IgD-negative memory B cell (primary cell): ENCODE results near the gene SMAD3. TPM values are rescaled to one million over a fixed set of nuclear protein-coding genes. Genes with fewer than 3 reads are reported as not detected.

Source experiments
- H3K27ac Mint-ChIP-seq, 3 donors: one replicate each; pipeline ENCODE4 v1.8.0; 2020 to 2022; ENCODE audit warnings: mild to moderate bottlenecking in 3 of 3, mixed read lengths in 3 of 3, moderate library complexity in 1 of 3
- H3K27me3 Mint-ChIP-seq: one replicate; pipeline ENCODE4 v1.8.0; 2021; ENCODE audit warnings: mixed read lengths
- H3K36me3 Mint-ChIP-seq: one replicate; pipeline ENCODE4 v1.8.0; 2020; ENCODE audit warnings: mild to moderate bottlenecking, mixed read lengths
- H3K4me1 Mint-ChIP-seq, 3 donors: one replicate each; pipeline ENCODE4 v1.8.0; 2020 to 2022; ENCODE audit warnings: mixed read lengths in 3 of 3, mild to moderate bottlenecking in 1 of 3
- H3K4me3 Mint-ChIP-seq, 4 donors: one replicate each; pipeline ENCODE4 v1.8.0; 2020 to 2022; ENCODE audit warnings: mild to moderate bottlenecking in 4 of 4, mixed read lengths in 4 of 4, moderate library complexity in 3 of 4
- H3K9me3 Mint-ChIP-seq, 3 donors: one replicate each; pipeline ENCODE4 v1.8.0; 2020 to 2021; ENCODE audit warnings: mixed read lengths in 3 of 3, mild to moderate bottlenecking in 1 of 3
- polyA plus RNA-seq: library from polyadenylated mRNA; unstranded; fragments of 300-500 nt; fragmentation: Illumina TruSeq; gene quantifications from one replicate; pipeline ENCODE4 v1.2.3, GENCODE V29; 2021

Gene SMAD3
- polyA plus RNA-seq, 1 donor from 2014 or later = 32.4 TPM

DNA sequence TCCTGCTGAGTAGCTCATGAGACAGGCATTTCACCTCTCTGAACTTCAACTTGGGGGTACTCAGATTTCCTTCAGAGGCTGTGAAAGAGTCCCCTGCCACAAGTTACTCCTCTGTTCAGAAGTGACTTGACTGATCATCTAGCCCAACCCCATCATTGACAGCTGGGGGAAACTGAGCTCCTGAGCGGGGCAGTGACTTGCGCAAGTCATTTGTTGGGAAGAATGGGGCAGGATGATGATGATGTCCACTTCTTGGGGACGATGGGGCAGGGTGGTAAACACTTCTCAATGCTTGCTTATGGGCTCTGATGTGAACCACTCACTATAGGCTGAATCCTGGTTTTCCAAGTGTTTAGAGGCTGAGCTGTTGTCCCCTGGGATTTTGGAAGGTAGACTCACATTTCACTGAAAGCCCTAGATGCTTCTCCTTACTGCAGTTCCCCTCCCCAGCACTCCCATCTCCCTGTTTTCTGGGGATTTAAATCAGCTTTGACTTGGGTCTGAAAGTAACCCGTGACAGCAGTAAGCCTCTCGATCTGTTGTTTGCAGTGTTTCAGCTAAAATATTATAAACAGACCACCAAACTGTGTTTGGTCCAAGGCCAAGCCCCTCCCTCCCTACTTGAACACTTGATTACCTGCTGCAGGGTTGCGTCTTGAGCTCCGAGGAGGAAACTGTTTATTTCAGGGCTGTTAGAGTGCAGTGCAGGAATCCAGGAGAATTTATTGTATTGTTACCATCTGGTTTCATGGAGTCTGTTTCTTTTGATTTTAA, 25.1 kb downstream of the SMAD3 start:
- Mint-ChIP-seq H3K9me3 (no peaks in the 10 kb centered on the region), H3K36me3 (peaks cover 1% of the 10 kb centered on the region), H3K4me3 (peak overlapping the region; percentile 55 to 92 (median 87)), H3K27me3 (peaks cover 3% of the 10 kb centered on the region), H3K27ac (peak overlapping the region; percentile 89 to 90 (median 90)), H3K4me1 (peaks cover 64 to 94% (median 79%) of the 10 kb centered on the region in 3 donors)

DNA sequence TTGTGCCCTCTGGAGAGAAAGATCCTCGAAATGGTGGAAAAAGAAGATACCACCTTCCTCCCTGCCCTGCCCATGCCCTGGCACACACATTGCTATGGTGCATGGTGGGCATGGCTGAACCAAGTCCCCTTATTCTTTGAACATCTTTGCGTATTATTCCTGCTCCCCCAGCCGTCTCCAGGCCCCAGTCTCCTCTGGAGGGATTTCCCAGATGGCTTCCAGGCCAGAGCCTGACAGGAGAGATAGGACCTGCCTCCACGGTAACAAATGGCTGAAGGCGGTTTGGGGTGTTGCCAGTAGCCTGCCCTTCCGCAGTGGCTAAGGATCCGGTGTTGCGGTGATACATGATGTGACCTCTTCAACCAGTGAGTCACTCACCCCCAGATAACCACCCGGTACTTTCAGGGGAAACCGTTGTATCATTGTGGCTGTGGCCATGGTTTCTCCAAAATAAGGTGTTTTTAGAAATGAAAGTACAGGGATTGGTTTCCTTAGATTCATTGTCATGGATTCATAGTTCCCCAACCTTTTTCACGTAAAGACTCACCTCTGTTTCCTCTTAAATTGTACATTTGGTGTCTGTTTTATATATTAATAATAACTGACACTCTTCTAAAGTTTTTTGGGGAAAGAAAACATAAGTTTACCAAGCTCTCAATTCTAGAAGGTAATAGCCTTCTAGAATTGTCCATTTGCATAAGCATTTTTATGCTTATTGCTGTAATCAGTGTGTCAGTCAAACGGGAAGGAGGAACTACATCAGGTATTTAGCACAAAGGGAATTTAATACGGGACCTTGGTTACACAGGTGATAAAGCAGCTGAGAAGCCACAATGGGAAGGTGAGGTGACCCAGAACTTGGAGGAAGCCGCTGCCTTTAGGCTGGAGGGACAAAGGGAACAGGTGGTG, 25.9 kb downstream of the SMAD3 start:
- H3K9me3 Mint-ChIP-seq = no peaks in the 10 kb centered on the region
- H3K36me3 Mint-ChIP-seq = peaks cover 1% of the 10 kb centered on the region
- H3K4me1 Mint-ChIP-seq = peaks cover 58 to 94% (median 75%) of the 10 kb centered on the region in 3 donors
- peak overlapping the region; percentile 89 to 90 (median 90) for H3K27ac Mint-ChIP-seq
- H3K4me3 Mint-ChIP-seq = peak overlapping the region; percentile 55 to 92 (median 87)
- peaks cover 3% of the 10 kb centered on the region for H3K27me3 Mint-ChIP-seq

DNA sequence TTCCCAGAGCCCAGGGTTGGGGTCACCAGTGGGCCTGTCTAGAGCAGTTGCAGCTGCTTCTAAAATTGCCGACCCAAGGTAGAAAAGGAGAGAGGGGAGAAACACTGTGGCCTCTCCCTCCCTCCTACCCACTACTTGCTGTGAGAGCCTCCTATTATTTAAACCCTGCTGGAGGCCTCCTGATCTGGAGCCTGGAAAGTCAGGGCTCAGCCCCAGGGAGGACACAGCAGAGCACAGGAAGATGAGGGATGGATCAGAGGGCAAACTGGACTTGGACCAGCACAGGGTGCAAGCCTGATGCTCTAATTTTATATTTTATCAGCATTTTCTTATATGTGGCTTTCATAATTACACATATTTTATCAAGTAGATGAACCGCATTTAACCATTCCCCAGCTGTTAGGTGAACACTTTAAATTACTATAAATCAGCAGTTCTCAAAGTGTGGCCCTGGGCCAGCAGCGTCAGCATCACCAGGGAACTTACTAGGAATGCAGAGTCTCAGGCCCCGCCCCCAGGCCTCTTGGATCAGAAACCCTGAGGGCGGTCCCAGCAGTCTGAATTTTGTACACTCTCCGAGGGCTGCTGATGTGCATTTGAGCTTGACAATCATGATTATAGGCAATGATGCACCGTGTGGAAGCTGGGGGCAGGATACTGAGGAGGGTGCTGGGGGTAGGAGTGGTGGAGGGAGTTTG, 26.7 kb downstream of the SMAD3 start:
- H3K4me3 Mint-ChIP-seq = peak overlapping the region in 3 of 4 donors; percentile 88 to 93 (median 92)
- H3K9me3 Mint-ChIP-seq = no peaks in the 10 kb centered on the region
- H3K27me3 Mint-ChIP-seq = peaks cover 3% of the 10 kb centered on the region

DNA sequence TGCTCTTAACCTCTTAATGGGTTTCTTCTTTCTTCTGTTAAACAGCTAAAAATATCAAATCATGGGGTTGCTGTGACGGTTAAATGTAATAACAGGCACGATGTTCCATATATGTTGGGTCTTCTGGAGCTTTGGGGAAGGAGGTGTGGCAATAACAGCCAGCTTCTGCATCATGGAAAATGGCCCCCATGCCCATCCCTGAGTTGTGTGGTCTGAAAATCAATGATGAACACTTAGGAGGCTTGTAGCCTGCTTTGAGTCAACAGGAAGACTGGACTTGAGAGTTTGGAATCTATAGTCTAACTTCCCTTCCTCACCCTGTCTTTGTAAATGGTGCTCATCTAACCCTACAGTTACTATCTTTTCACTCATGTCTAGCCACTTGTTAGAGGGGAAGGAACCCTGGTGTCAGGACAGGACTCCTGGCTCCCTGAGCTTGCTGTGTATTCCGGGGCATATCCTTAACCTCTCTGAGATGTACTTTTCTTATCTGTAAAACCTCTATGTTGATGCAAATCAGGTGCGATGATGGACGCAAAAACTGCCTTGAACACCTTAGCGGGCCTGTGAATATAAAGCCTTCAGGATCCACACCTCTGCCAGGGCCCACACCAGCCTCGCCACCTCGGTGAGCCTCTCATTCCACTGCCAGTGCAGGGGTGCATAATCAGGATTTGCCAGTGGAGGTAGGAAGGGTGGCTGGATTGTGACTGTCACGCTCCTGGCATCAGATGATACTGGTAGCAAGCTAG, 27.5 kb downstream of the SMAD3 start:
- H3K27me3 Mint-ChIP-seq = peaks cover 3% of the 10 kb centered on the region
- no peaks in the 10 kb centered on the region for H3K9me3 Mint-ChIP-seq

More for the DNA sequence above, 26.7 kb downstream of the SMAD3 start:
- peaks cover 52 to 92% (median 75%) of the 10 kb centered on the region in 3 donors for H3K4me1 Mint-ChIP-seq
- H3K36me3 Mint-ChIP-seq = peaks cover 1% of the 10 kb centered on the region
- peak overlapping the region; percentile 89 to 99 (median 90) for H3K27ac Mint-ChIP-seq

DNA sequence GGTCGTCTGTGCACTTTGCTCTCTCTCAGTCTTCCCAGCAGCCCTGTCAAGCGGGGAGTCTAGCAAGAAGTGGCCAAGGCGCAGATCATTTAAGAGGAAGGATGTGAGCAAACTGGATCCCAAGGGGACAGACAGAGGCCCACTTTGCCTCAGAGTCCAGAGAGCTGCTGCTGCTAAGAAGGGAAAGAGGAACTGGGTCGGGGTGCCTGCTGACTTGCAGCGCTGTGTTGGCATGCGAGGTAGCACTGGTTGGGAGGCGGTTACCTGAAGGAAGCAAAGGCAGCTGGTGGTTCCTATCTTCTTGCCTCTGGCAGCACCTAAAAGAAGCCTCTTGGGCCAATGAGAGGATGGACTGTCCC, 28.1 kb downstream of the SMAD3 start:
- peaks cover 5% of the 10 kb centered on the region for H3K36me3 Mint-ChIP-seq
- H3K4me1 Mint-ChIP-seq = peaks cover 49 to 92% (median 75%) of the 10 kb centered on the region in 3 donors
- H3K27ac Mint-ChIP-seq = peak overlapping the region; percentile 89 to 99 (median 90)
- H3K27me3 Mint-ChIP-seq = peaks cover 3% of the 10 kb centered on the region
- peak overlapping the region; percentile 38 to 93 (median 81) for H3K4me3 Mint-ChIP-seq
- H3K9me3 Mint-ChIP-seq = no peaks in the 10 kb centered on the region

More for the DNA sequence above, 27.5 kb downstream of the SMAD3 start:
- Mint-ChIP-seq H3K36me3 (peaks cover 4% of the 10 kb centered on the region), H3K27ac (peak overlapping the region; percentile 89 to 99 (median 90)), H3K4me3 (peak overlapping the region; percentile 38 to 93 (median 81)), H3K4me1 (peaks cover 51 to 92% (median 75%) of the 10 kb centered on the region in 3 donors)

DNA sequence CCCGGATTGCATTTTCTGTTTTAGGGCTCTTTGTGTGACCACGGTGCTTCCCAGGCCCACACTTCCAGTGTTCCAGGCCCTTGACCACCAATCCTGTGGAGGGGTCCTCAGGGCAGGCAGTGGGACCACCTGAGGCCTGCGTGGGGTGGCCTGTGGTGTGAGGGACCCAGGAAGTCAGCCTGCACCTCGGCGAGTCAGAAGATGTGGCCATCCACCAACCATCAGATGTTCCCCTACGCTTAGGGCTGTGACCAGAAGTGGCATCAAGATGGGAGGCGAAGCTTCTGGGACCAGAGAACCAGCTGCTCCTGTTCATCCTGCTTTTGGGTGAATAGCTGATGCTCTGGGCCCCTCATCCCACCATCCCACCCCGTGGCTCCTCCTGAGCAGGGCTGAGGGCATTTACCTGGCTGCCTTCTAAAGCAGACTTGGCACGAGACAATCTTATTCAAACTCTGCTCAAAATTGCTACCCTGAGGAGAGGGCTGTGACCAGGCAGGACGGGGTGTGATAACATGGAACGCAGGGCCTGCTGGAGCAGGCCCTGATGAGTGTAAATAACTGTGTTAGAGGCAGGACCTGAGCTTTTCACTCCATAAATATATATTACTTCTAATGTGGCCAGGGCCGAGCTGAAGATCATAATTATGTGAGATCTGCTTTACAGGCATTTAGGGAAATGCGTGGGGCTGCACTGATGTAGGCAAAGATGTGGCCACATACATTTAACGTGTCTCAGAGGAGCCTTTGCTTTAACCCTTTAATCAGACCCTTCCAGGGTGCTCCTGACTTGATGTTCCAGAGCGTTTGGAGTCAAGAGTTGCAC, 28.8 kb downstream of the SMAD3 start:
- no peaks in the 10 kb centered on the region for H3K9me3 Mint-ChIP-seq
- H3K27me3 Mint-ChIP-seq = peaks cover 3% of the 10 kb centered on the region
- peak overlapping the region in 3 of 4 donors; percentile 74 to 93 (median 88) for H3K4me3 Mint-ChIP-seq
- peaks cover 6% of the 10 kb centered on the region for H3K36me3 Mint-ChIP-seq
- H3K4me1 Mint-ChIP-seq = peaks cover 46 to 92% (median 80%) of the 10 kb centered on the region in 3 donors
- peak overlapping the region; percentile 89 to 99 (median 90) for H3K27ac Mint-ChIP-seq

DNA sequence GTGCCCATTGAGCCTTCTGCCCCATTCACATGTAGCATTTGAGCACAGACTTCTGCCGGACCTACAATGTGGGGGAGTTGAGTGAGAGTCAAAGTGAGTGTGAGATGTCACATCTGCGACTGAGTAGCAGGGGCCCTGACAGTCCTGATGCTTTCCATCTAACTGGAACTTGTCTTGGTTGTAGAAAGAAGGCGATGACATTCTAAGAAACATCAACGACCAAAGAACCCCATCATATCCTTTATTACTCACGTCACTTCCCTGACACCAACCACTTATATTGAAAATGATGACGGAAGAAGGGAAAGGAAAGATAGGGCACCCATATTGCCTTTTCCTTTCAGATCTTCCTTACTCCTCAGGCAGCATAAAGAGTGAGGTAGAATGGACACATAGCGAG, 30.5 kb downstream of the SMAD3 start:
- H3K4me3 Mint-ChIP-seq = peak overlapping the region in 1 of 4 donors; percentile 9
- H3K27ac Mint-ChIP-seq = peak overlapping the region; percentile 54 to 78 (median 67)
- H3K9me3 Mint-ChIP-seq = no peaks in the 10 kb centered on the region

DNA sequence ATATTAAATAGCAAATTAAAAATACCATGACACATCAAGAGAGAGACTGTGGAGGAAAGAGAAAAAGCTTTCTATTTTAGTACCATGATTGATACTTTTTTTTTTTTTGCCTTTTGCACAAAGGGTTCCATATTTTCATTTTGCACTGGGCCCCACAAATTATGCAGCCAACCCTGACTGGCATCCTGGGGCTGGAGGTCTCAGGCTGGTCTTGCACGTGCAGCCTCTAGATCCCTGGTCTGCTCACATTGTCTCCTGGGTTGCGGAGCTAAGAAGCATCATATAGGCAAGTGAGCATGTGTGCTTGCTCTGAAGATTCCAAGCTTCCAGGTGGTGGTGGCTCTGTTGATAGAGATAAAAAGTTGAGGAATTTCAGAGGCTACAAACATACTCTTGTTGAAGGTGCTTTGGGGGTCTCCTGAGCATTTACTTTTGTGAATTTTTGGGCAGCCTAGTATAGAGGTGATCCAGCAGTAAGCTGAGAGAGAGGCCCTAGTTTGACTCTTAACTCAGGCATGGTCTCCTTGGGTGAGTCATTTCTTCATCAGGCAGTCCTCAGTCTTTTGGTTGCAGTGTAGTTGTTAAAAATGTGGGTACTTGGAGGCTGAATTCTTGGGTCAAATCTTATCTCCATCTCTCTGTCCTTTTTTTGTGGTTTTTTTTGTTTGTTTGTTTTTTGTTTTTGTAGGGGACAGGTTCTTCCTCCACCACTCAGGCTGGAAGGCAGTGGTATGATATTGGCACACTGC, 31.3 kb downstream of the SMAD3 start:
- H3K36me3 Mint-ChIP-seq = peaks cover 6% of the 10 kb centered on the region
- peaks cover 29 to 73% (median 66%) of the 10 kb centered on the region in 3 donors for H3K4me1 Mint-ChIP-seq
- no peaks in the 10 kb centered on the region for H3K9me3 Mint-ChIP-seq
- H3K27ac Mint-ChIP-seq = peak overlapping the region; percentile 41 to 93 (median 84)
- no peaks in the 10 kb centered on the region for H3K27me3 Mint-ChIP-seq
- H3K4me3 Mint-ChIP-seq = peak overlapping the region in 2 of 4 donors; percentile 78 to 83

More for the DNA sequence above, 30.5 kb downstream of the SMAD3 start:
- H3K4me1 Mint-ChIP-seq = peaks cover 38 to 81% (median 74%) of the 10 kb centered on the region in 3 donors
- H3K36me3 Mint-ChIP-seq = peaks cover 6% of the 10 kb centered on the region
- no peaks in the 10 kb centered on the region for H3K27me3 Mint-ChIP-seq

DNA sequence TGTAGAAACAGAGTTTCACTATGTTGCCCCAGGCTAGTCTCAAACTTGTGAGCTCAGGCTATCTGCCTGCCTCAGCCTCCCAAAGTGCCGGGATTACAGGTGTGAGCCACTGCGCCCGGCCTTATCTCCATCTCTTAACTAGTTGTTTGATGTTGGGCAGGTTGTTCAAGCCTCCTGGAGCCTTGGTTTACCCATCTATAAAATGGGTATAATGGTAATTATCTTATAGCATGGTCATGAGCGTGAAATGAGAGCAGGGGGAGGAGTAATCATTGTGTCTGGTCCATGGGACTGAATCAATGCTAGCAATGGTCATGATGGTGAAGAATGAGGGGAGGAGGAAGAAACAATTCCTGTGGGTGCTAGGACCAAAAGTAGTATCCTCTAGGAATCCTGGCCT, 32.0 kb downstream of the SMAD3 start:
- H3K4me1 Mint-ChIP-seq = peaks cover 25 to 67% (median 61%) of the 10 kb centered on the region in 3 donors
- peak overlapping the region in 3 of 4 donors; percentile 10 to 83 (median 19) for H3K4me3 Mint-ChIP-seq
- H3K9me3 Mint-ChIP-seq = no peaks in the 10 kb centered on the region
- H3K27ac Mint-ChIP-seq = peak overlapping the region; percentile 41 to 93 (median 84)
- no peaks in the 10 kb centered on the region for H3K27me3 Mint-ChIP-seq
- H3K36me3 Mint-ChIP-seq = peaks cover 6% of the 10 kb centered on the region

DNA sequence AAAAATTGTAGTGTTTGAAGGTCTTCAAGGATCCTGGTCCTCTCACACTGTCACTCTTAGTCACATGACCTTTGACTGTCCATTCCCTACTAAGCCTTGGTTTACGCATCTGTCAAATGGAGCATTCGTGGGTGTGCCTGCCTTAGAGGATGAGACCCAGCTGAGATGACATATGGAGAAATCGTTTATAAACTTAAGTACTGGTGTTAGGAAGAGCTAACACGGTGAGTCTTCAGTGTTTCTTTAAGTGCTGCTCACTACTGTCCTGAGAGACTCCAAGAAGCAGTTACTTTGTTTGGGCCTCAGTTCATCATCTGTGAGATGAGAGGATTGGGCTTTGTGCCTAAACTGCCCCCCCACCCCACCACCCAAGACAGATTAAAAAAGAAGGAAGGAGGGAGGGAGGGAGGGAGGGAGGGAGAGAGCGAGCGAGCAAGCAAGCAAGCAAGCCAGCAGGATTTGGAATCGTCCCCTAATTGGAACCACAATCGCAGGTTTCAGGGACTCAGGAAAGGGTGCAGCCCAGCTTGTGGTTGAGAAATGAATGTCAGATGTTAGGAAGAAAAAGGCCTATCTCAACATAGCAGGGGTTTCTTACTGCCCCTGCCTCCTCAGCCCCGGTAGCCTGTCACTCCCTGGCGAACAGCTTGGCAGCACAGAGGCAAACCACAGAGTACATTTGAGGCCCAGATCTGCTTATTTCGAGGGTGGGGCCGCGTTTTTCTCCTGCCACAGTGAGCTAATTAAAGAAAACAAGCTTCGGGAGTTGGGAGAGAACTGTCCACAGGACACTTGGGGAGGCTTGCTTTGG, 32.7 kb downstream of the SMAD3 start:
- Mint-ChIP-seq H3K36me3 (peaks cover 6% of the 10 kb centered on the region), H3K4me3 (peak overlapping the region; percentile 31 to 83 (median 58)), H3K4me1 (peaks cover 18 to 60% (median 54%) of the 10 kb centered on the region in 3 donors), H3K27ac (peak overlapping the region; percentile 28 to 93 (median 41)), H3K9me3 (no peaks in the 10 kb centered on the region), H3K27me3 (peaks cover 3% of the 10 kb centered on the region)

DNA sequence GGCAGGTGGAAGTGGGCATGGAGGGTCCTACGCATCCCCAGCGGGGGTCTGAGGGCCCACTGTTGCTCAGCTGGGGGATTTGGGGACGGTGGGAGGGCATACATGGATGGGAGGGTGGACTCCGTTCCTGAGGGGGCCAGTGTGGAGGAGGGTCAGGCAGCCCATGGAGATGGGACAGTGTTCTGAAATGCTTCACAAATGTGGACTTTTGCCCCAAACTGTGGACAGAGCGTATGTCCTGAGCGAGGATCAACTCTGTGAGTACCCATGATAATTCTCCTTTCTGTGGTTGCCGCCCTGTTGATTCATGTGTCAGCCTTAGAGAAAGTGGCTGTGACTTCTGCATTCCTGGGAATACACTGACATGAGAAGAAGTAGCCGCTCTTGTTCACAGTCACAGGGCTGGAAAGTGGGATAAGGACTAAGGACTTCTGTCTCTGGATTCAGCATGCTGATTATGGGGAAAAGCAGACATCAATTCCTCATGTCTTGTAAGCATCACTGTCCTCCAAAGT, 33.4 kb downstream of the SMAD3 start:
- peaks cover 6% of the 10 kb centered on the region for H3K36me3 Mint-ChIP-seq
- peaks cover 3% of the 10 kb centered on the region for H3K27me3 Mint-ChIP-seq
- peaks cover 14 to 56% (median 48%) of the 10 kb centered on the region in 3 donors for H3K4me1 Mint-ChIP-seq
- peak overlapping the region; percentile 28 to 90 (median 41) for H3K27ac Mint-ChIP-seq
- H3K4me3 Mint-ChIP-seq = peak overlapping the region; percentile 21 to 83 (median 38)
- H3K9me3 Mint-ChIP-seq = no peaks in the 10 kb centered on the region
